ENCODE data around the gene GRB10. TPM values are rescaled to one million over a fixed set of nuclear protein-coding genes. Genes with fewer than 3 reads are reported as not detected.

GRB10 gene
- total and polyA plus RNA-seq, 2 of the 8 experiments (the other 6 are each of a cell fraction or from before 2014, with no cell fraction given), result 35.7 to 97.0 TPM

- Histone ChIP-seq H2BK5ac (ENCODE audit: low read depth, low read length) (no peak overlapping the region), H2AFZ (ENCODE audit: low read length) (no peak overlapping the region), H2BK120ac (replicated peaks; ENCODE audit: low read depth, low read length) (no peak overlapping the region), H4K5ac (ENCODE audit: insufficient read length, low read depth, low read length) (no peak overlapping the region), H3K23ac (ENCODE audit: insufficient read length) (no peak overlapping the region), H2BK20ac (ENCODE audit: low read length) (no peak overlapping the region), H2BK15ac (ENCODE audit: low read length) (no peak overlapping the region), H4K91ac (replicated peaks; ENCODE audit: insufficient read length, low read length) (no peak overlapping the region), H3K36me3 (ENCODE audit: control insufficient read depth in 2 of 4, insufficient read depth in 4 of 4, low read length in 3 of 4) (peaks cover 0 to 5% (median 1%) of the 10 kb centered on the region in 4 experiments; a peak in 3 of 8 replicates), H3K14ac (ENCODE audit: insufficient read length) (no peak overlapping the region), H3K4ac (replicated peaks; ENCODE audit: insufficient read length, low read depth, low read length) (no peak overlapping the region), H3K56ac (replicated peaks; ENCODE audit: insufficient read length, low read depth, low read length) (no peak overlapping the region), H3K79me1 (ENCODE audit: low read depth, low read length) (peaks cover 3% of the 10 kb centered on the region; the same call in 1 of the 2 replicates), H3K4me2 (ENCODE audit: insufficient read depth in 1 of 2, low read depth in 2 of 2, low read length in 2 of 2) (no peak overlapping the region), H3K27me3 (replicated peaks in 1 of 4; ENCODE audit: control insufficient read depth in 3 of 4, extremely low read depth in 1 of 4, insufficient read depth in 3 of 4, low read length in 3 of 4) (no peaks in the 10 kb centered on the region), H3K4me3 (ENCODE audit: extremely low read depth in 1 of 4, insufficient read depth in 2 of 4, low read depth in 3 of 4, low read length in 4 of 4) (no peak overlapping the region), H3K23me2 (ENCODE audit: low read depth, low read length) (no peaks in the 10 kb centered on the region), H3K9me3 (ENCODE audit: insufficient read depth in 2 of 2, low read depth in 1 of 2, low read length in 1 of 2) (no peaks in the 10 kb centered on the region), H3K9ac (replicated peaks in 1 of 4; ENCODE audit: extremely low read depth in 1 of 4, low read depth in 3 of 4, low read length in 3 of 4) (no peak overlapping the region), H4K8ac (ENCODE audit: extremely low read depth, insufficient read depth, low read length) (no peak overlapping the region), H2BK12ac (ENCODE audit: low read depth, low read length) (no peak overlapping the region), H3K18ac (ENCODE audit: extremely low read depth, low read length) (no peak overlapping the region), H3K79me2 (ENCODE audit: control insufficient read depth in 1 of 2, insufficient read depth in 2 of 2, low read length in 2 of 2) (peaks cover 0 to 55% of the 10 kb centered on the region in 2 experiments; a peak in 2 of 4 replicates), H2AK5ac (ENCODE audit: low read depth, low read length) (no peak overlapping the region), H3K27ac (ENCODE audit: low read depth, low read length) (no peak overlapping the region), H4K20me1 (replicated peaks in 1 of 2; ENCODE audit: control insufficient read depth in 1 of 2, insufficient read depth in 2 of 2, low read length in 2 of 2) (peaks cover 0 to 5% of the 10 kb centered on the region in 2 experiments), H3K4me1 (replicated peaks in 1 of 4; ENCODE audit: control insufficient read depth in 3 of 4, insufficient read depth in 4 of 4, low read length in 3 of 4) (peaks cover 1 to 4% (median 3%) of the 10 kb centered on the region in 4 experiments; a peak in 5 of 7 replicates)
- FAIRE-seq (no peak), DNase-seq (ENCODE audit: low read depth in 1 of 2, low spot score in 2 of 2) (no peak)
- 100% methylated on average over 1 of the region's 1 CpG; no CpG with 5 or more reads in 1 of the 2 experiments for WGBS, 2 experiments (ENCODE audit: extremely low coverage in 1 of 2, insufficient coverage in 1 of 2, insufficient read length in 1 of 2, insufficient replicate concordance in 2 of 2, low coverage in 1 of 2, low lambda C conversion rate in 2 of 2, missing lambda C conversion rate in 1 of 2)
- CTCF ChIA-PET (ENCODE audit: partially characterized antibody), result no interaction called here
- TF ChIP-seq NANOG (IDR thresholded peaks at IDR 0.05; ENCODE audit: insufficient read depth, low read depth, low read length, poor library complexity, severe bottlenecking), result no peak
- TF ChIP-seq POLR2A (IDR thresholded peaks at IDR 0.05; ENCODE audit: control extremely low read depth in 1 of 2, low read depth in 2 of 2, low read length in 2 of 2), result no peak
- no peak for TF ChIP-seq CREB1 (IDR thresholded peaks at IDR 0.05)
- no peak for TF ChIP-seq EP300 (IDR thresholded peaks at IDR 0.05; ENCODE audit: borderline replicate concordance in 1 of 2, low read depth in 2 of 2, low read length in 2 of 2)
- POLR2A ChIA-PET (ENCODE audit: partially characterized antibody), result no interaction called here
Observed at GRCh38 chr7:50682573-50682972, 100.1 kb downstream of the GRB10 start.

Data from H1 (cell line).